Transverse colon (tissue), 1 donor: Measurements from ENCODE around the gene COPZ2.

Source experiments
- EP300 ChIP-seq: sonication (generic); formaldehyde crosslinking; IDR thresholded peaks from one replicate; pipeline ENCODE4 v1.6.1; 2017; ENCODE audit warnings: antibody characterized with exemption, low read depth
- POLR2A ChIP-seq: fragments of 450-650 bp; IDR thresholded peaks from one replicate; pipeline ENCODE4 v1.6.1; 2016; ENCODE audit warnings: antibody characterized with exemption, mild to moderate bottlenecking, moderate library complexity

- TF ChIP-seq POLR2A, result no peak
- no peak for TF ChIP-seq EP300
Observed at GRCh38 chr17:47998044-47998443, 39.6 kb downstream of the COPZ2 start.
